H1 (cell line): ENCODE data around the gene SEMA4F. TPM values are rescaled to one million over a fixed set of nuclear protein-coding genes. Genes with fewer than 3 reads are reported as not detected.

Source experiments
- CTCF ChIA-PET: fragments of 300-600 bp; sonication (Branson Sonifier 250); formaldehyde crosslinking; loops from one replicate; lab custom pipeline; 2021; ENCODE audit not compliant: partially characterized antibody; lab: Charles Lee
- POLR2A ChIA-PET: fragments of 300-600 bp; sonication (Branson Sonifier 250); formaldehyde crosslinking; loops from one replicate; lab custom pipeline; 2021; ENCODE audit warnings: inconsistent platforms; ENCODE audit not compliant: partially characterized antibody; lab: Charles Lee
- DNase-seq, 2 experiments: peaks; one replicate each; pipeline versions ENCODE4 v3.0.0 to v3.0.0-alpha.2; 2010 to 2022; ENCODE audit warnings: low spot score in 2 of 2, low read depth in 1 of 2, mixed read lengths in 1 of 2
- FAIRE-seq: peaks from 2 replicates; lab custom pipeline; 2011; peaks lifted over from hg19 to GRCh38; lab: Jason Lieb, UNC
- H2AFZ ChIP-seq: 2 replicates; pipeline ENCODE4 v1.8.1; 2012; ENCODE audit warnings: low read length, inconsistent platforms
- H2AK5ac ChIP-seq: 2 replicates; pipeline ENCODE4 v1.6.1; 2013; ENCODE audit warnings: low read depth, low read length
- H2BK120ac ChIP-seq: replicated peaks from 2 replicates; pipeline ENCODE3; 2013; ENCODE audit warnings: low read depth, low read length, inconsistent platforms
- H2BK12ac ChIP-seq: 2 replicates; pipeline ENCODE4 v1.6.1; 2013; ENCODE audit warnings: low read depth, low read length
- H2BK15ac ChIP-seq: 2 replicates; pipeline ENCODE4 v1.6.1; 2013; ENCODE audit warnings: low read length
- H2BK20ac ChIP-seq: 2 replicates; pipeline ENCODE4 v1.6.1; 2013; ENCODE audit warnings: low read length
- H2BK5ac ChIP-seq: 2 replicates; pipeline ENCODE4 v1.6.1; 2013; ENCODE audit warnings: low read depth, low read length
- H3K14ac ChIP-seq: 2 replicates; pipeline ENCODE4 v1.6.1; 2013; ENCODE audit warnings: inconsistent platforms; ENCODE audit not compliant: insufficient read length
- H3K18ac ChIP-seq: 2 replicates; pipeline ENCODE4 v1.6.1; 2013; ENCODE audit warnings: low read length; ENCODE audit errors: extremely low read depth
- H3K23ac ChIP-seq: 2 replicates; pipeline ENCODE4 v1.6.1; 2013; ENCODE audit warnings: inconsistent platforms; ENCODE audit not compliant: insufficient read length
- H3K23me2 ChIP-seq: 2 replicates; pipeline ENCODE4 v1.6.1; 2013; ENCODE audit warnings: low read depth, low read length
- H3K27ac ChIP-seq: 2 replicates; pipeline ENCODE4 v1.6.1; 2011; ENCODE audit warnings: low read depth, low read length, inconsistent platforms
- H3K27me3 ChIP-seq, 4 experiments: replicated peaks in 1 of 4; 1 replicate in 1 of 4; 2 replicates in 3 of 4; pipeline versions ENCODE4 v1.6.1 to v1.8.1; 2011 to 2013; ENCODE audit warnings: low read length in 3 of 4, mild to moderate bottlenecking in 3 of 4, inconsistent platforms in 2 of 4, mixed read lengths in 2 of 4, moderate library complexity in 1 of 4; ENCODE audit not compliant: control insufficient read depth in 3 of 4, insufficient read depth in 3 of 4; ENCODE audit errors: extremely low read depth in 1 of 4
- H3K36me3 ChIP-seq, 4 experiments: 2 replicates each; pipeline versions ENCODE4 v1.6.1 to v1.8.1; 2011 to 2013; ENCODE audit warnings: mild to moderate bottlenecking in 4 of 4, low read length in 3 of 4, moderate library complexity in 2 of 4, control low read depth in 1 of 4, inconsistent platforms in 1 of 4; ENCODE audit not compliant: insufficient read depth in 4 of 4, control insufficient read depth in 2 of 4
- H3K4ac ChIP-seq: replicated peaks from 2 replicates; pipeline ENCODE3; 2013; ENCODE audit warnings: low read length, low read depth, mixed read lengths, inconsistent platforms; ENCODE audit not compliant: insufficient read length
- H3K4me1 ChIP-seq, 4 experiments: replicated peaks in 1 of 4; 1 replicate in 1 of 4; 2 replicates in 3 of 4; pipeline versions ENCODE4 v1.6.1 to v1.8.1; 2011 to 2013; ENCODE audit warnings: low read length in 3 of 4, inconsistent platforms in 2 of 4, mixed read lengths in 1 of 4; ENCODE audit not compliant: insufficient read depth in 4 of 4, control insufficient read depth in 3 of 4
- H3K4me2 ChIP-seq, 2 experiments: 2 replicates each; pipeline versions ENCODE4 v1.6.1 to v1.8.1; 2011 to 2013; ENCODE audit warnings: low read depth in 2 of 2, low read length in 2 of 2, control low read depth in 1 of 2, inconsistent platforms in 1 of 2, mild to moderate bottlenecking in 1 of 2; ENCODE audit not compliant: insufficient read depth in 1 of 2
- H3K4me3 ChIP-seq, 4 experiments: fragments of 200-600, 300-600 bp in 1 of 4; sonication (generic), shearing (Covaris generic), sonication (Bioruptor Twin) in 1 of 4; 2 replicates each; pipeline versions ENCODE4 v1.5.1 to v1.8.1; 2011 to 2016; ENCODE audit warnings: low read length in 4 of 4, low read depth in 3 of 4, control low read depth in 2 of 4, inconsistent platforms in 2 of 4, mild to moderate bottlenecking in 2 of 4, mixed read lengths in 1 of 4, moderate library complexity in 1 of 4; ENCODE audit not compliant: insufficient read depth in 2 of 4; ENCODE audit errors: extremely low read depth in 1 of 4
- H3K56ac ChIP-seq: replicated peaks from 2 replicates; pipeline ENCODE3; 2013; ENCODE audit warnings: low read depth, mild to moderate bottlenecking, mixed read lengths, low read length, inconsistent platforms; ENCODE audit not compliant: insufficient read length
- H3K79me1 ChIP-seq: 2 replicates; pipeline ENCODE4 v1.6.1; 2013; ENCODE audit warnings: low read depth, low read length, control low read depth
- H3K79me2 ChIP-seq, 2 experiments: 2 replicates each; pipeline versions ENCODE4 v1.6.1 to v1.8.1; 2012 to 2013; ENCODE audit warnings: low read length in 2 of 2, mild to moderate bottlenecking in 2 of 2, inconsistent platforms in 1 of 2; ENCODE audit not compliant: insufficient read depth in 2 of 2, control insufficient read depth in 1 of 2
- H3K9ac ChIP-seq, 4 experiments: replicated peaks in 1 of 4; 1 replicate in 1 of 4; 2 replicates in 3 of 4; pipeline versions ENCODE4 v1.6.1 to v1.8.1; 2011 to 2013; ENCODE audit warnings: low read depth in 3 of 4, low read length in 3 of 4, control low read depth in 2 of 4, mild to moderate bottlenecking in 2 of 4, moderate library complexity in 2 of 4, inconsistent platforms in 1 of 4; ENCODE audit errors: extremely low read depth in 1 of 4
- H3K9me3 ChIP-seq, 2 experiments: 2 replicates each; pipeline versions ENCODE4 v1.6.1 to v1.8.1; 2012 to 2013; ENCODE audit warnings: mild to moderate bottlenecking in 2 of 2, moderate library complexity in 2 of 2, control low read depth in 1 of 2, inconsistent platforms in 1 of 2, low read depth in 1 of 2, low read length in 1 of 2, mixed read lengths in 1 of 2; ENCODE audit not compliant: insufficient read depth in 2 of 2
- H4K20me1 ChIP-seq, 2 experiments: replicated peaks in 1 of 2; 2 replicates each; pipeline versions ENCODE3 to v1.8.1; 2011 to 2013; ENCODE audit warnings: inconsistent platforms in 2 of 2, low read length in 2 of 2, mild to moderate bottlenecking in 1 of 2; ENCODE audit not compliant: insufficient read depth in 2 of 2, control insufficient read depth in 1 of 2
- H4K5ac ChIP-seq: 2 replicates; pipeline ENCODE4 v1.6.1; 2013; ENCODE audit warnings: low read length, low read depth, mixed read lengths, inconsistent platforms; ENCODE audit not compliant: insufficient read length
- H4K8ac ChIP-seq: 2 replicates; pipeline ENCODE4 v1.8.0; 2013; ENCODE audit warnings: mild to moderate bottlenecking, moderate library complexity, low read length, inconsistent platforms; ENCODE audit not compliant: insufficient read depth; ENCODE audit errors: extremely low read depth
- H4K91ac ChIP-seq: replicated peaks from 2 replicates; pipeline ENCODE3; 2013; ENCODE audit warnings: low read length, mixed read lengths, inconsistent platforms; ENCODE audit not compliant: insufficient read length
- CTCF ChIP-seq, 3 experiments: IDR thresholded peaks; 1 replicate in 2 of 3; 2 replicates in 1 of 3; pipeline versions ENCODE4 v1.5.1 to v1.6.1; 2011; ENCODE audit warnings: low read length in 3 of 3, mild to moderate bottlenecking in 3 of 3, inconsistent platforms in 2 of 3, low read depth in 1 of 3, moderate library complexity in 1 of 3; ENCODE audit not compliant: insufficient read depth in 1 of 3; ENCODE audit errors: control extremely low read depth in 1 of 3
- KDM1A ChIP-seq: fragments of 200-600, 300-600 bp; sonication (generic); IDR thresholded peaks from 2 replicates; pipeline ENCODE4 v1.7.1; 2016; ENCODE audit warnings: mild to moderate bottlenecking, low read length, borderline replicate concordance
- NRF1 ChIP-seq: IDR thresholded peaks from 2 replicates; pipeline ENCODE4 v1.6.1; 2011; ENCODE audit warnings: mild to moderate bottlenecking, low read depth, low read length, improper control_type of control experiment
- POU5F1 ChIP-seq: IDR thresholded peaks from 2 replicates; pipeline ENCODE4 v1.6.1; 2011; ENCODE audit warnings: low read depth, mild to moderate bottlenecking, low read length, moderate library complexity
- RAD21 ChIP-seq, 2 experiments: IDR thresholded peaks in 1 of 2; conservative IDR thresholded peaks in 1 of 2; 2 replicates each; pipeline ENCODE4 v1.6.1; 2011; ENCODE audit warnings: low read depth in 2 of 2, low read length in 2 of 2, improper control_type of control experiment in 1 of 2, inconsistent platforms in 1 of 2, mild to moderate bottlenecking in 1 of 2, moderate library complexity in 1 of 2
- RXRA ChIP-seq: IDR thresholded peaks from 2 replicates; pipeline ENCODE4 v1.6.1; 2011; ENCODE audit warnings: low read depth, mild to moderate bottlenecking, low read length, moderate library complexity; ENCODE audit not compliant: insufficient read depth
- WGBS, 2 experiments: shearing (Covaris generic) in 1 of 2; methylation state at CpG; one replicate each; pipeline versions ENCODE4 v1.1.6 to v1.1.7; 2013 to 2015; ENCODE audit warnings: low lambda C conversion rate in 2 of 2, mixed read lengths in 2 of 2, inconsistent platforms in 1 of 2, low coverage in 1 of 2, missing lambda C conversion rate in 1 of 2; ENCODE audit not compliant: insufficient replicate concordance in 2 of 2, insufficient coverage in 1 of 2, insufficient read length in 1 of 2; ENCODE audit errors: extremely low coverage in 1 of 2, missing lambda C conversion rate in 1 of 2; 5-methylcytosine and 5-hydroxymethylcytosine counted together
- polyA plus RNA-seq, 7 experiments: library from polyadenylated mRNA; depleted of rRNA in 3 of 7; stranded (reverse) in 5 of 7; unstranded in 2 of 7; fragments of >200 nt in 5 of 7; fragments of 200-250 nt in 2 of 7; gene quantifications; 1 replicate in 5 of 7; 2 replicates in 1 of 7; 4 replicates in 1 of 7; pipeline versions ENCODE4 v1.2.1 to v1.2.3, GENCODE V29; 2011 to 2013; ENCODE audit warnings: missing spikeins in 2 of 7, mixed read lengths in 2 of 7
- total RNA-seq: library from RNA; stranded (reverse); fragmentation: NEBNext Ultra II Directional; extraction: Animal tissue kit (Norgen Biotek cat#: 25700); gene quantifications from 2 replicates; pipeline ENCODE4 v1.2.1, GENCODE V29; 2021

The SEMA4F gene
- total and polyA plus RNA-seq, 2 of the 8 experiments (the other 6 are each of a cell fraction or from before 2014, with no cell fraction given): 3.3 to 3.4 TPM

GRCh38 chr2:74690571-74690970, 36.5 kb downstream of the SEMA4F start:
- Histone ChIP-seq H3K4ac (no peak overlapping the region), H4K91ac (no peak overlapping the region), H3K36me3 (no peaks in the 10 kb centered on the region), H2BK12ac (no peak overlapping the region), H2AFZ (no peak overlapping the region), H3K9me3 (no peaks in the 10 kb centered on the region), H2BK5ac (no peak overlapping the region), H3K27ac (no peak overlapping the region), H2BK15ac (no peak overlapping the region), H2BK20ac (no peak overlapping the region), H3K14ac (no peak overlapping the region), H4K8ac (no peak overlapping the region), H3K79me1 (no peaks in the 10 kb centered on the region), H3K4me3 (no peak overlapping the region), H4K20me1 (no peaks in the 10 kb centered on the region), H3K9ac (no peak overlapping the region), H2AK5ac (no peak overlapping the region), H3K27me3 (no peaks in the 10 kb centered on the region), H3K23me2 (no peaks in the 10 kb centered on the region), H3K18ac (no peak overlapping the region), H3K4me2 (no peak overlapping the region), H3K23ac (no peak overlapping the region), H2BK120ac (no peak overlapping the region), H4K5ac (no peak overlapping the region), H3K56ac (no peak overlapping the region), H3K4me1 (no peaks in the 10 kb centered on the region), H3K79me2 (no peaks in the 10 kb centered on the region)
- DNase-seq (no peak), FAIRE-seq (peak; percentile 88)
- POLR2A ChIA-PET: interaction anchor here (1.7 kb wide), 1 partner anchor 144 kb away, joined by 5 read pairs; the partner anchor contains the start of gene HK2
- TF ChIP-seq RAD21 (IDR thresholded peaks at IDR 0.05 in 1 of 2, conservative IDR thresholded peaks at IDR 0.05 in 1 of 2; ENCODE audit: low read depth in 2 of 2, low read length in 2 of 2): peak; percentile 97 to 98
- no peak for TF ChIP-seq RXRA
- TF ChIP-seq POU5F1: no peak
- no peak for TF ChIP-seq NRF1
- no peak for TF ChIP-seq KDM1A
- peak in 2 of 3 experiments; percentile 76 to 82; a peak in 3 of 4 replicates for TF ChIP-seq CTCF (IDR thresholded peaks at IDR 0.05; ENCODE audit: control extremely low read depth in 1 of 3, insufficient read depth in 1 of 3, low read depth in 1 of 3, low read length in 3 of 3)
- CTCF ChIA-PET: interaction anchor here (0.6 to 3.0 kb wide), 21 partner anchors 9 to 614 kb away, joined by 3 to 48 read pairs (median 4); no protein-coding TSS in a partner anchor
- 38% methylated on average over 4 of the region's 4 CpGs; no CpG with 5 or more reads in 1 of the 2 experiments for WGBS, 2 experiments
